GM18498 (cell line): ENCODE results near the gene CDC25C.

ENCODE experiments used
- ATAC-seq: cut with Tn5 transposase; IDR thresholded peaks from one replicate; pipeline ENCODE4 v1.9.1; 2021; ENCODE audit warnings: mild to moderate bottlenecking, moderate library complexity; ENCODE audit not compliant: unreplicated experiment

The CDC25C gene

DNA sequence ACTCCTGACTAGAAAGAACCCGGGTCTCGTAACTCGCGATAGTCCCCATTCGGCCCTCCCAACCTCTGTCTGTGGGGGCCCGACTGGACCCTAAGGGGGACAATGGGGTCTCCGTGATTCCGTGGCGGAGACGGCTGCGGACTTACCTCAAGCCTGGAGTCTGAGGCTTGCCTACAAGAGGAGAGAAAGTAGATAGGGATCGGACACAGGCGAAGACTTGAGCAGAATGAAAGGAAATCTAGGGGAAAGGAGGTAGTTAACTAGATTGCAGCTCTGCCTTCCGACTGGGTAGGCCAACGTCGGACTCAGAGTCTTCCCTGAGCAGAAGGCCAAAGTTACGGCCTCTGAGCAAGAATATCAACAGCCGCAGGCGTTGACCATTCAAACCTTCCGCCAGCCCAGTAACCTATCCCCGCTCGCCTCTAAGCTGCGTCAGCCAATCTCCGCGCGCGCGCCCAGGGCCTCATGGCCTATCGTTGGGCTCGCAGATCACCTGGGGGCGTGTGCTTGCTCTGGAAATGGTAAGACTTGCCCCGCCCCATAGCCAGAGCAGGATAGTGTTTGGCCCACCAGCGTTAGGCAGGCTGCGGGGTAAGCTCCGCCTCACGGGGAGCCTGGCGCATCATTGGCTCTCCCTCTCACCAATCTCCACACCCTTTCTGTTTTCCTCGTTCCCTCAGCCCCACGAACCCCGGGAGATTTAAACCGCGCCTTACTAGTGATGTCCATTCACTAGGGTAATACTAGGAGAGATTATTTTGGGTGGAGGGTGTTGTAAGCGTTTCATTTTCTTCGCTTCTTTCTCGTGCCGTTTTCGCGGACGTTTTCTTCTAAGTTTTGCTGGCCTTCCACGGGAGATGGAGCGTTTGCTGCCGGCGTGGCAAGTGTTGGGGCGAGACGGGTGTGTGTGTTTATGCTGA is at the start of gene CDC25C:
CDC25C (minus strand) TSS at position 356 of the 920 bp plus-strand sequence. CDS start 624 bp downstream, outside the sequence.
- peak; percentile 100 for ATAC-seq

DNA sequence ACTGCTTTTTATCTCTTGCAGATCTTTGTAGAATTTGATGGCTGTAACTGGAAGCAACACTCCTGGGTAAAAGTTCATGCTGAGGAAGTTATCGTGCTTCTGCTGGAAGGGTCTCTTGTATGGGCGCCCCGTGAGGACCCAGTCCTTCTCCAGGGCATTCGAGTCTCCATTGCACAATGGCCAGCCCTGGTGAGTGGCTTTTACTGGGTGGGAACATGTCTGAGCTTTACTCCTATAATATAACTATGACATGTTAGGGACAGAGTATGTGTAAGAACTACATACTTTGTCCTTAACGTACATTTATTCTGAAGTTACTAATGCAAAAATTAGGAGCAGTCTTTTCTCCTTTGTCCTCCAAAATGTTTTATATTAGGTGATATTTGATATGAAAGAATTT is 41.0 kb upstream of the CDC25C start:
- ATAC-seq, result no peak

DNA sequence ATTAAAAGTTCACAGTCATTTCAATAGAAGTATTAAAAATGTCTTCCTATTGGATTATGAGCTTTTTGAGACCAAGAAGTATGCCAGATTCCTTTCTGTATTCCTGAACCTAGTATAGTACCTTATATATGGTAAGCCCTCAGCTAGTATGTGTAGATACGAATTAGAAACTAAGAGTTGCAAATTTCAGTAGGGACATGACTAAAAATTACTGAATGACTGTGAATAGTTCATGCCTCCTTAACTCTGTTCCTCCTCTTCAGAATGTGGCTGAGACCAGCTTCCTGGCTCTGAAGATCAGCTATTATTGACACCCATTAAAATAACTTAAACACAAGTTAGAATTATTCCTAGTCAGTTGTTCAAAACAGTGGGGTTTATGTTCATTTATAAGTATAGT is 40.6 kb upstream of the CDC25C start:
- peak; percentile 61 for ATAC-seq

DNA sequence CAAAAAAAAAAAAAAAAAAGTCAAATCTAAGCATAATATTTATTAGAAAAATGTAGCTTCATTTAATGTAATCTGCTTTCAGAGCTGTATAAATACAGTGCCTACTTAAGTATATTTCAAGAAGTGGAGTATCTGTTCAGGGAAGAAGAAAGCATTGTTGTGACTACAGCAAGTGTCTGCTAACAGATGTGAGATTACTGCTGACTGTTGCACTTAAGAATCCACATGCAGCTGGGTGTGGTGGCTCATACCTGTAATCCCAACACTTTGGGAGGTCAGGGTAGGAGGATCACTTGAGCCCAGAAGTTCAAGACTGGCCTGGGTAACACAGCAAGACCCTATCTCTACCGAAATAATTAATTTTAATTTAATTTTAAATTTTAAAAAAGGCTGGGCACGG is 39.9 kb upstream of the CDC25C start:
- no peak for ATAC-seq

DNA sequence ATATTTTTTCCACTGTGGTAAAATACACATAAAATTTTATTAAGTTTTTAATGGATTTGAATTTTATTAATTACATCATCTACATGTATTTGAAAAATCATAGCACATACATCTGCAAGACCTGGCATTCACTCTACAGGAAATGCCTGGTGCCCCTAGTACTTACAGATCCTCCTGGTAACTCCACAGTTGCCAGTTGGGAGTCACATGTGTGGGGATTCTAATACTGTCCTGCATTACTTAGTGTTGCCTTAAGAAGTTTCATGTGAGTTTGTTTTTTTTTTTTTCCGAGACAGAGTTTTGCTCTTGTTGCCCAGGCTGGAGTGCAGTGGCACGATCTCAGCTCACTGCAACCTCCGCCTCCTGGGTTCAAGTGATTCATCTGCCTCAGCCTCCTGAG is 38.9 kb upstream of the CDC25C start:
- ATAC-seq, result no peak

DNA sequence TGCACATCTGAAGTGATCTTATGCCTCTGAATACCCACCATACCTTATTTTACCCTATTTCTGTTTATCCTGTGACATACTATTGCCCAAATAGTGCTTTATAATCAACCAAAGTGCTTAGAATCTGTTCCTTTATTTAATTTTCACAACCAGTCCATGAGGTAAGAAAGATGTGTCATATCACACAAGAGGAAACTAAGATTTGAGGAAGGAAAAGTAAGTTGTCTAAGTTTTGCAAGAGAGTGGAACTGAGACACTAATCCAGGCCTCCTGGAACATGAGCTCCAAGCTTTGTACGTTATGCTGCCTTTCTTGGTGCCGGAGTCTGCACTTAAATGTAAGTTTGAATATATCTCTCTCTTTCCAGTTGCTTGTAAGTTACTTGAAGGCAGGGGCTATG is 38.1 kb upstream of the CDC25C start:
- ATAC-seq, result no peak

DNA sequence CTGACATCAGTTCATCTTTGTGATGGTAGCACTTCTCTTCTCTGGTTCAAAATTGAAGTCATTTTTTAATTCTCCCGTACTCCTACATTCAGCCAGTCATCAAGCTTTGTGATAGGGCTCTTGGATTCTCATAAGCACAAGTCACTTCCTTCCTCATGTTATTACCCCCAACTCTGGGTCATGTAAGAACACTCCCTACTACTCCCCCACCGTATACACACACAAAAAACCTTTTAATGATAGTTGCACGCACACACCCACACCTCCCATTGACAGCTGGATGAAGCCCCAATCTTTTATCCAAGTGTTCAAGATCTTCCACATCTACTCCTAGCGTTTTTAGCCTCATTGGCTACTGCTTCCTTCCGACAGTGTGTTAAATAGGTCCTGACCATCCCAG is 37.7 kb upstream of the CDC25C start:
- ATAC-seq, result no peak

DNA sequence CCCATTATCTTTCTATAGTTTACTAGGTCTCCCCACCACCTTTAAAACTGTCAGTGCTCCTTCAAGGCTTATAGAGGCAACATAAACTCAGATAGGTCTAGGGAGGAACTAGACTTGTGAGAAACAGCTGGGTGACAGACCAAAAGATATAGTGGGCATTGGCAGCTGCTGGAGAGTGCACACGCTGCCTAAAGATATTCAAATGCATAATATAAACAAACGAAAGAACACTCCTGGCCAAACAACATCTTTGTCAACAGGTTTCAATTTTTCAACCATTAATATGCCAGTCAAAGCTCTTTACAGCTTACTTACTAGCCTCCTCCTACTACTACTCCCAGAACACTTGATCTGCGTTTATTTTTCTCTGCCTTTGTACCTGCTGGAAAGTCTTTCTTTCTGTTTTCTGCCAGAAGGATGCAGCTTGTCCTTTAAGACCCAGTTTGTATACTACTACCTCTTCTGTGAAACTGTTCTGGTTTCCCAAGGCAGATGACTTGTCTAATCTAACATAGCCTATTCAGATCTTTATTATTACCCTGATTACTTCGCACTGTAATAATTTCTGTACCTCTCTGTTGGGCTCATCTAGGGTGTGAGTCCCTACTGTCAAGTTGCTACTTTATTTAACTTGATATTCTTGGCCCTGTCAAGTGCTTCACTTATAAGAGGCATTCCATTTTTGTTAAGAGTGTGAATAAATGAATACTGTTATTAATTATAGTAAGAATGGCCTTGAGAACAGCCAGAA is 35.2 kb upstream of the CDC25C start:
- ATAC-seq, result no peak

DNA sequence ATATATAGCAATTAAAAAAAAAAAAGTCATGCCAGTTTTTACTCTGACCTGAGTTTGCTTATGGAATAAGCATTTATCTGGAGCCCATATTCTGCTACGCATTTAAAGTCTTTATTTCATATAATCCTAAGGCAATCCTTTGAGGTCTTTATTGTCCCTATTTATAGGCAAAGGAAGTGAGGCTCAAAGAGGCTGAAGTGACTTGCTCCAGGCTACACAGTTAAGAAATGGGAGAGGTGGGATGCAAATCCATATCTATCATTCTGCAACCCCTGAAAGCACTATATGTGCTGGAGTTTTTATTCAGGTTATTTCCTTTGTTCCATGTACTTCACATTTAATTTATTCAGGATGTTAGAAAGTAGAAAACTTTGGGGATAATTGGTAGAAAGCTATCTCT is 33.0 kb upstream of the CDC25C start:
- ATAC-seq, result no peak

DNA sequence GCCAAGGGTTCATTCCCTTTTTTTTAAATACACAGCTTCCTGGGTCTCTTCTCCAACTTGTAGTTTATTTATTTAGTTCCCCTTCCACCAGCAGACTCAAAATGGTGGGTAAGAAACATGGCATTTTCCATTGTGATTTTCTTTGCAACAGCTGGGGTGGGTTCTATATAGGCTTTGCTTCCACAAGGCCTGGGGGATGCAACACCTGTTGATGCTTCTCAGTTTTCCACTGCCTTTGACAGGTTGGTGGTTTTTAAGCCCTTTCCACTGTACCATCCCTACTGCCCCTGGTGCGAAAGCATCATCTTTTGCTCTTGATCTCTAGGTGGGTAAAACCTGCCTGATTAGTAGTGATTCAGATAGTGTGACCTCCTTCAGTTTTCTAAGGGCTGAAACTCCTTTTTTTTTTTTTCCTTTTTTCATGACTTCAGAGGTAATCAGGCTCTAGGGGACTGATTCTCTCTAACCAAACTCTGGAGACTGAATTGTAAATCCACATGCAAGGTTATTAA is 29.4 kb upstream of the CDC25C start:
- ATAC-seq, result no peak

DNA sequence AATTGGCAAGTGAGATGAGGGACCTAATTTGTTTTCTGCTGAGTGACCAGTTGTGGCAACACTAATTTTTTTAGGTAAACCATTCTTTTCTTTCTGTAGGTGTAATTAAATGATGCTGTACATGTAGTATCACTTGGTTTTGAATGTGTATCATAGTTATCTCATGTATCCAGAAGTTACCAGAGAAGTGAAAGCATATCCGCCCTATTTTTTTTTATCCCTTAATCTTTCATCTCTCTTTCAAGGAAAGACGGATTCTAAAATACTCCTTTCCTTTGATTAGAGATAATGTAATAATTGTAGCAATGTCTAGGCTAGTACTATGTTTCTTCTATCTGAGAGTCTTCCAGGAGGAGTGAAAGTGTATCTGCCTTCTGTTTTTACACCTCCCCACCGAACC is 28.0 kb upstream of the CDC25C start:
- no peak for ATAC-seq

DNA sequence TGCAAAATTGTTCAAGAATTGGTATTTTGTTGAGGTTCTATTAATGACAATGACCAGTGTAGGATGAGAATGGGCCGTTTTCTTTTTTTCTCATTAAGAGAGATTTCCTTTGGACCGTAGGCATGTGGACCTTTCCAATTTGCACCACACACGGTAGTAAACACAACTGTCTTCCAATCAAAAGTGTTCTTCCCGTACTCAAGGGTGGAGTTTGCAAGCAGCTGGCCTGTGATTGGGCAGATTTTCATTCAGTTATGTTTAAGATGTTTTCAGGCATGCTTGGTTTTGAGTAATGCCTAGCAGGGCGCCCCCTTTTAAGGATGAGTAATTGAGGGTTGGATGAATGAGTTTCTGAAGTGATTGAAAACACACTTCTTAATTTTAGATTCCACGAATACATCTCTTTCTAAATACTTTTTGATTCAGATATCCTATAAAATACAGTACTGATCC is 23.3 kb upstream of the CDC25C start:
- peak; percentile 35 for ATAC-seq

DNA sequence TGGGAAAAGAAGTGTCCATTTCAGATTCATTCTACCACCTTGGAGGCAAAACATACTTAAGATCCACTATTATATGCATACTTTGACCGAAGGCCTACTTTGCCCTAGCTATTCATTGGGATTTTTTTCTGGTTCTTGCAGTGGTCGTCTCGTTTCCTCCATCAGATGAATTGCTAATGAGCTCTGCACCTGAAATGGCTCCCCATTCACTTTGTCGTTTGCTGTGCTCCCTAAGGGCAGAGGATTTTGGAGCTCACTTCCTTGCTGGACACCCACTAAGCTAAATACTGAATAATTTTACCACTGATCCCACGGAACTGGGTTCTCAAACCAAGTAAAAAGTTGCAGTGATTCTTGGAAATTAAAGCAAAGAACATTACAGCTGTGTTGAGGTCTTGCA is 22.8 kb upstream of the CDC25C start:
- no peak for ATAC-seq

DNA sequence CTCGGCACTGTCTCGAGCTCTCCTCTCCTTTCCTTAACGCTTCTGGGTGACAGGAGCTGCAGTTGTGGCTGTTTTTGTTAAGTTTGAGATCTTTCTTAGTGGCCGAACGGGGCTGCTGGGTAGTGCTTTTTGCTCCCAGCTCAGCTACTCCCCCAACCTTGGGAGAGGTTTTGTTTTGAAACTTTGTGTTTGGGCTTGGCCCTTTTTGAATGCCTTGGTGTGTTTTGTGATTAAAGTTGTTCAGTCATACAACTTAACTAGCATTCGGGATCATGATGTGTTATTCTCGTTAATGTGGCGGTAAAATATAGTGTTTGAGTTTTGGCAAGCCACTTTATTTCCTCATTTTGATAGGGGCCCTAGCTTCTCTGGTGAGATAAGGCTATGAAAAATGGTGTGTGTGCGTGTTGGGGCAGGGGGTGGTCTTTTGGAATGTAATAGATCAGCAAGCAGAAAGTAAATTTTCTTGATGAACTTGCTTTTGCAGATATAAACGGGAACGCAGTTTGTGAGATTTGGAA is 22.0 kb upstream of the CDC25C start:
- no peak for ATAC-seq

DNA sequence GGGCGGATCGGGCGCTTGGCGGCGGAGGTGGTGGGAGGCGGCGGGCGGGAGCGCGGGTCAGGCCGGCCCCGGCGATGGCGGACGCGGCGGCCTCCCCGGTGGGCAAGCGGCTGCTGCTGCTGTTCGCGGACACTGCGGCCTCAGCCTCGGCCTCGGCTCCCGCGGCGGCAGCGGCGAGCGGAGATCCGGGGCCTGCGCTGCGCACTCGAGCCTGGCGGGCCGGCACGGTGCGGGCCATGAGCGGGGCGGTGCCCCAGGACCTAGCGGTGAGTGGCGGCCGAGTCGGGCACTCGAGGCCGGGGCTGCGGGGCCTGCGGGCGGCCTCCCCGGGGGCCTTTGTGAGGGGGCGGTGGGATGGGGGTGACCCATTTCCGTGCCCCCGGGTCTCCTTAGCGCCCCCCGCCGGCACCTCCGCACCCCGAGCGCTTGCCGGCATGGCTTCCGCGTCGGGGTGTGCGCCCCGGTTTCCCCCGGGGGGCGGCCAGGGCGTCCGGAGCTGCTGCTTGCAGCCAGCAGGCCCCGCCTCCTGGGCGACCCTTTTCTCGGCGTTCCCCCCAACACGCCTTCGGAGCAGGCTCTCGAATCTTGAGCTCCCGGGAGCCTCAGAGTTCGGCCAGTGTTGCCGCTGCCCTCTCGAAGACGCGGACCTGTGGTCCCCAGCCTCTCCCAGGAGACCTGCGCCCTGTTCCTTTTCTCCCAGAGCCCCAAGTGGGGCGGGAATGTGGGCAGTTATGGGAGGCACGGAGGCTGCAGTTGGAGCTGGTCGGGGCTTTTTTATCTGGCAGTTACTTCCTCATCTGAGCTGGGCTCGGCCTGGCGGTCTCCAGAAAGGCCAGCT is 21.3 kb upstream of the CDC25C start:
- ATAC-seq, result peak; percentile 52

DNA sequence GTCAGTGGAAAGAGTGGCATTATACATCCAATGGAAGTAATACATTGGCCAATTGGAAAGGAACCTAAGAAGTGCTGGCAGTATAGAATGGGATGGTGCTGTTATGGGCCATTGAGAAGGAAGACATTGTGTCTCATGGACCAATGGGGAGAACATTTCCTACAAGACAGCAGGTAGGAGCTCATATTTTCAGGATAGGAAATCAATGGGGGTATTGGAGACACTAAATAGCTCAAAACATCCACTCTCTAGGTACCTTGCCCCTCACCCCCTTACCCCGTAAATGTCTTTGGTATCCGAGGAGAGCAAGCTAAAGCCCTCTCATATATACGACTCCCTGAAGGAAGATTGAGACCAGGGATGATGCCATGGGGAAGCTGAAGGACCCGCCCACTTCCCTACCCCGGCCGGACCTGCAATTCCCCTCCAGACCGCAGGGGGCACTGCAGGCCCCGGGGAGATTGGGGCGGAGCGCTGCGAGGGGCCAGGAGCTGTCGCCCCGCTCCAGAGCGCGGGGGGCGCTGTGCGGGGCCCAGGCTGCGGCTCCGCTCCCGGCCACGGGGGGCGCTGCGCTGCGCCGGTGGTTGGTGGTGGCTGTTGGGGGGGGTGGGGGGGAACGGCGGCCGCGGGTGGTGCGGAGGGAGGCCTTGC is 20.6 kb upstream of the CDC25C start, which contains the start of gene KDM3B:
KDM3B (plus strand) TSS at position 615 of the 651 bp plus-strand sequence. CDS start 111 bp downstream, outside the sequence.
- peak; percentile 76 for ATAC-seq

DNA sequence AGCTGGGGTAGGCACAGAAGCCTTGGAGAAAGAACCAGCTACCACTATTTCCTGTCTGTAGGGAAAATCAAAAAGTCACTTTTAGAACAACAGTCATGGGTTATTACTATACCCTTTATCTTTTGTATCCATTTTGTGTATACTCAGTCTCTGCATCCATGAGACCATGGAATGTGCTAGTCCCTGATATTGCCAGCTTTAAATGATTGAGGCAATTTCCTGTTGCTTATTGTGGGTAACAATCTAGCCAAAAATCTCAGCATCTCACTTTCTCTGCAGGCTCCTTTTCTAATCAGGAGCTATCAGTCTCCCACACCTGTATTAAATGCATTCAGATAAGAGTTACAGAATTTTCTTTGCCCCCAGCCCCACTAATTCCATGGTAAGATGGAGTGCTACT is 19.9 kb upstream of the CDC25C start:
- no peak for ATAC-seq

DNA sequence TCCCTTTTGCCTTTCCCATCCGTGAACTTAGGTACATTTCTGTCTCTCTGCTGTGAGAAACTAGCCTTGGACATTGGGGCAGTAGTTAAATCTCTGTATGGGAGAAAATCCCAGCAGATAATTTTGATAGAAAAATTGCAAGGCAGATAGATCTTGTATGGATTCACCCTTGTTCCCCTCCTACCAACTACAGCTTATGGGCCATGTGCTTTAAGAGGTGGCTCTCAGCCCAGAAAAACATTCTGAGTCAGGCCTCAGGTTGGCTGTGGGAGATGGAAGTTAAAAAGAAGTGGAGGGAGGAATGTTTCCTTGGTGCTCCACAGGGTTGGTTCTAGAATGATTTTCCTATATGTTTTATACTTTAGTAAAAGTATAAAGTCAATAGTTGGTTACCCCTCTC is 19.5 kb upstream of the CDC25C start:
- ATAC-seq, result no peak

DNA sequence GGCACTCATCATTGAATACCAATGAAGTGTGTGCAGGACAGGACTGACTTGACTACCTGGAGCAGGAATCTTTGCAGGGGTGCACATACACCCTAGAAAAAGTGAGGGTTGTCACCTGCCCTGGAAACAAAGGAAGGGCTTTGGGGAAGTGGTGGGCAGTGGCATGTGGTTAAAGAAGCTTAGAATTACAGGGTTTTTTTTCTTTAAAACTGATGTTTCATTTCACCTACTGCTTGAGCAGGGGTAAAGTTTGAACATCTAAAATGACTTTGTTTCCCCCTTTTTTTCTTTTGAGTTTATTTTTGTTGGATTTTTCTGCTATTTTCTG is 18.9 kb upstream of the CDC25C start:
- ATAC-seq, result no peak
